ENCODE data around the gene RBMS1.
A peak's percentile ranks its signal among the peaks of the same experiment; 100 is the strongest.

Gene RBMS1

GRCh38 chr2:160493227-160494028 is at the start of gene RBMS1:
RBMS1 (minus strand) TSS chr2:160493807; CDS start chr2:160493363, 444 bp downstream.
- peak; percentile 54 for DNase-seq

DNA sequence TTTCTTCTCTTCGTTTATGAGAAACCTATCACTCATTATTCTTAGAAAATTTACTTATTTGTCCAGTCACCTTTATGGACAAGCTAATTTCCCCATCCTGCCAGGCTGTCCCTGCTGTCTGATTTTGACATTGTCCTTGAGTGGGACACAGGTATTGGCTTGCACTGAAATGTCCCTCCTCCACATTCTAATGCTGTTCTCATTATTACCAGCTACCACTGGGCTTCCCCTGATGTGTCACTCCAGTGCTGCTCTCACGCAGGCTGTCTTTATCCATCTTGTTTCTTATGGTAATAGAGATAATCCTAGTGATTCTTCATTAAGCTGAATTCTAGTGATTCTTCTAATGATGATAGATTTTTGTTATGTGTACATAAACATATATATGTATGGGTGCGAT is 48.1 kb upstream of the RBMS1 start:
- no peak for DNase-seq

DNA sequence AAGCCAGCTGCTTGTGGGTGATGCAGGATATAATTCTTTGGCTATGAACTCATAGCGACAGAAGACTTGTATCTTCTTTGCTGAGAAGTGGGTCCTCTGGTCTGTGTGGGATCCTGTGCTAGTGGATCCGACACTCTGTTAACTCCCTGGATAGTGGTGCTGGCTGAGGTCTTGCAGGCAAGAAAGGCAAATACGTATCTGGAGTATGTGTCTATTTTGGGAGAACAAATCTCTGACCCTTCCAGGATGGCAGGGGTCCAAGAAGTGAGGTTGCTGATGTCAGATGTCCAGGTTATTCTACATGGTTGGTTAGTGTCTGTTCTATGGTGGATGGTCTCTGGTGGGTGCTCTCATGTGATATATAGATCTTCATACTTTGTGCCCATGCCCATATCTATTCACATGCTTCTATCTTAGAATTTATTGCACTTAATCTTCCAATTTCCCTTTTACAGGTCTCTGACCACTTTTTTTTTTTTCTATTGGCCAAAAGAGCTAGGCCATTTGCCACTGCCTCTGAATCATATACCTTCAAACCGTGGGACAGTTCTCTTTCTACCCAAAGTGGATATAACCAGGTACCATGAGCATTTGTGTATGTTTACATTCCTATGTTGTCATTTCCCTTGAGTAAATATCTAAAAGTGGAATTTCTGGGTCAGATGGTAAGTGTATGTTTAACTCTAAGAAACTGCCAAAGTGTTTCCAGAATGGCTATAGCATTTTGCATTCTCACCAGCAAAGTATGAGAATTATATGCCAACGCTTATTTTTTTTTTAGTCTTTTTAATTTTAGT is 45.1 kb upstream of the RBMS1 start:
- DNase-seq, result no peak

DNA sequence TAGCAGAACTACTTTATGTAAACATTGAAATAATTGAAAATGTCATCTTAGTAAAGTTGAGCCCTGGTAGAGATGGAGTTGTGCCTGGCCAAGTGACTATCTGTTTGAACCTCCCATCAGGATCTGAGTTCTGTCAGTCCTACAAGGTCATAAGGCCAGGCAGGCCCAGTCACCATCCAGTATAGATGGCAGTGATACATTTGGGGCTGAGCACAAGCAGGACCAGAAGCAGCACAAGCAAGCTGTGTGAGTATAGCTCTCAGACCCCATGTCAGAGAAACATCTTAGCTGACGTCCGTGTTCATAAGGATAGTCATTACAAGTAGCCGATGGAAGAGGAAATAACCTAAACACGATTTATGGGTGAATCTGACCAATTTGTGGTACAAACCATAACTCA is 44.5 kb upstream of the RBMS1 start:
- DNase-seq, result no peak

DNA sequence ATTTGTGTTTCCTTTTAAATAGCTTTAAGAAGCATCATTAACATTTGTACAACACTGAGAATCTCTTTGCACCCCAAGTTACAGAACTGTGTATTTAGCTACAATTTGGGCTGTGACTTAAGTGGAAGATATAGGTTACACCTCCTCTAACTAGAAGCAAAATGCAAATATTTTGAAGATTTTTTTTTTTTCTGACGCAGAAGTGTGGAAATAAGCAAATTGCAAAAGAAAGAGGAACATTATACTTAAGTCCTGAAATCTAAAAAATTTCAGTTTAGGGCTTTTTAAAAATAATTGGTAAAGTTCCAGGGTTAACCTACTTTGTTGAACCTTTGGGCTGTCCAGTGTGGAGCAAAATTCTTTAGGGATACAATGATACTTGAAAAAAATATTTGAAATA is 41.4 kb upstream of the RBMS1 start:
- DNase-seq, result no peak

GRCh38 chr2:160534249-160534648 is 40.6 kb upstream of the RBMS1 start:
- no peak for DNase-seq

DNA sequence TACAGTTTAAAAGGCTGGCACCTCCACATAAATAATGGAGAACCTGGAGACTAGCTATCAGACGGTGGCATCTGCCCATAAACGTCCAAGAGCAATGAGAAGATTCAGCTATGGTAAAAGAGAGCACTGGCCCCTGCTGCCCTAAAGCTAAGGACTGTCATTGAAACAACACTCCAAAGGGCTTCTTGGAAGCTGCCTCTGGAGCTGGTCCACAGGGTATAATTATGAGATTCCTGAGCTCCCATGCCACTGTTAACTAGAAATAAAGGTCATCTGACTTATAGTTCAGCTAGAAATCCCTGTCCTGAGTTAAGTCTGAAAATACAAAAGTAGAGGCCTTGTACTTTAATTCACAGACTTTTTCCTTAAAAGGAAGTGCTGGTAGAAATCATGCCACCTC is 39.9 kb upstream of the RBMS1 start:
- no peak for DNase-seq

DNA sequence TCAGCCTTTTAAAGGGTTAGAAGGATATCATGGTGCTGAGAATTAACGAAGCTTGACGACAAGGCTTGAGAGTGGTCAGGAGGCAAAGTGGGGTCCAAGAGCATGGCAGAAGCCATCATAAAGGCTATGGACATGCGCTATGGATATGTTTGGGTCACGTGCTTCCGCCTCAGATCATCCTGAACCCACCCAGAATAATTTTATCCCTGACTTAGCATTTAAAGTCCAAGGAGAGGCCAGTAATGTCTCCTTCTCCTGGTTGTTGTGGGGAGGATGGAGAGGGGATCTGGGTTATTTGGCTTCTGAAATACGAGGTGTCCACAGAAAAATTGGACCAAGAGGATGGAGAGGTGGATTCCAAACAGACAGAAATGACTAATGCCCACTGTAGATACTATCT is 38.8 kb upstream of the RBMS1 start:
- no peak for DNase-seq

DNA sequence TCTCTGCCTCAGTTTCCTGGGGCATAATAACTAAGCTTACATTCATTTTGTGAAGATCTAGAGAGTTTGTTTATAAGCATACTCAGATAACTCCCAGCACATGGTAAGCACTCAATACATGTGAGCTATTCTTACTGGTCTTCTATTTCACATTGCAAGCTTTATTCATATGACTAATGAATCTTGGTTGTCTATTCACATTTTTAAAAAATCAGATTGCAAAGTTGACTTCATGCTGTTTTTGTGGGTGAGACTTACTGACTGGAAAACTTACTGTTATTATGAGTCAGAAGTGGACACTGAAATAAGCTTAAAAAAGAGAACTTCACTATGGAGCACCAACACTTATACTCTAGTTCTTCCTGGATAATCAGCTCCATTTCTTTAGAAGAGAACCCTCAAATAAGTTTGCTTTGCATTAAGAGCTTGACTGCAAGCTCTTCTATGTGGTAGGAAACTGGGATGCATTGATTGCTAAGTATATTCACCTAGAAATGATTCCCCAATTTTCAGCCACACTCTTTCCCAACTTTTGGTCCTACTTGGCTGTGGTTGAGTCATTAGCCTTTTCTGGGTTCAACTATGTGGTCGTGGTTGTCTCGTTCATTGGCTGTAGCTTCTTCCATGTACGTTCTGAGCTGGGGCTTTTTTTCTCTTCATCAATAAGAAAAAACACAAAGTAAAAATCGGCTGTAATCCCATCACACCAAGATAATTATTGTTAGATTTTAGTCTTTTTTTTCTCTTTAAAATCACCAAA is 29.5 kb upstream of the RBMS1 start:
- DNase-seq, result no peak

DNA sequence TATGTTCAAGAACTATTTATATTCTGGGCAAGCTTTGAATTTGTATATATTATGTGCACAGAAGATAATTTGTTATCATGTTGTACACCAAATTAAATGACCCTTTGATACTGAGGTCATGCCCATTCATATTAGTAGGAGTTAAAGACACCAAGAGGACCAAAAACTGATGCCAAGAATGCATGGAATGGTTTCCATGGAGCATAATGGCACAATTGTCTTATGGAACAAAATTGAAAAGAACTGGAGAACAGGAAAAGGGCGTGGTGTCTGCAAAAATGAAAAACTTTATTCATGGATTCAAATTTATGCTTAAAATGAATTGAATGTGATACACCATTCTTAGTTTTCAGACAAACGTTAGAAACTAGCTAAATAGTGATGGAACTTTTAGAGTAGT is 24.1 kb upstream of the RBMS1 start:
- no peak for DNase-seq

- DNase-seq, result peak; percentile 16
Observed at GRCh38 chr2:160516547-160517365, 23.1 kb upstream of the RBMS1 start.

DNA sequence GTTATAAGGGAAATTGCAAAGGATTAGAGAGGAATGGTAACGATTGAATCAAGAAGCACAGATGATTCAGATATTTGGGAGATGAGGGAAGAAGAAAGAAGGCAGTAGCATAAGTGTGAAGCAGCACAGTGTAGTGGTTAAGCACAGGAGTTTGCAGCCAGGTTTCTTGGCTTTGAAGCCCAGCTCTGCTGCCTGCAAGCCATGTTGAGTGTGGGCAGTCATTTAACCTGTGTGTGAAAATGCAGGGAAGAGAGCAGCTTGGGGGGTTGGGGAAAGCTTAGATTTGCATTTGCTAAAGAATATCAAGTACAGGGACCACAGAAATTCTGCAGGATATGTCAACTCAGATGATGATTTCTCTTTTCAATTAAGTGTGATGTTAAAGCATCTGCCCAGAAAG is 21.5 kb upstream of the RBMS1 start:
- DNase-seq, result no peak

GRCh38 chr2:160513120-160513519 is 19.5 kb upstream of the RBMS1 start:
- no peak for DNase-seq

GRCh38 chr2:160512491-160512890 is 18.9 kb upstream of the RBMS1 start:
- DNase-seq, result no peak

GRCh38 chr2:160510617-160511016 is 17.0 kb upstream of the RBMS1 start:
- DNase-seq, result no peak

GRCh38 chr2:160509016-160509415 is 15.4 kb upstream of the RBMS1 start:
- DNase-seq, result no peak

- no peak for DNase-seq
Observed at GRCh38 chr2:160507464-160507863, 13.9 kb upstream of the RBMS1 start.

DNA sequence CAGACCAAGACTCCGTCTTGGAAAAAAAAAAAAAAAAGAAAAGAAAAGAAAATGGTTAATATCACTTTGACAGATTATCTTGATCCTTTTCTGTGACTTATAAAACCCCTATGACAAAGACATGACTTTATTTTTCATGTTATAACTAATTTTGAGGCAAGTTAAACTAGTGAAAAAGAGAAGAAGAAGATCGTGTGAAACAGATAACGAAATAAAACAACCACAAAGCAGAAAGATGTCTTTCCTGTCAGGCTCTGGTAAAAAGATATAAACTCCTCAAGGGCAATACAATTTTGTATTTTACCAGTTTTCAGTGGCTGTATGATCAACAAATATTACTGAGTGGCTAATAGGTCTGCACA is 13.4 kb upstream of the RBMS1 start:
- DNase-seq, result no peak

GRCh38 chr2:160506371-160507045 is 12.9 kb upstream of the RBMS1 start:
- no peak for DNase-seq

- DNase-seq, result no peak
Observed at GRCh38 chr2:160505256-160505655, 11.6 kb upstream of the RBMS1 start.

GRCh38 chr2:160502478-160502877 is 8.9 kb upstream of the RBMS1 start:
- DNase-seq, result no peak

- no peak for DNase-seq
Observed at GRCh38 chr2:160501370-160501769, 7.8 kb upstream of the RBMS1 start.
